Tibial artery (tissue), 4 donors: Measurements from ENCODE around the gene ANKRD22.

ENCODE experiments used
- DNase-seq, 2 donors: peaks; one replicate each; pipeline ENCODE4 v3.0.0-alpha.2; 2019
- H3K27ac ChIP-seq, 2 donors: fragments of 200-600 bp; sonication (generic) in 1 of 2; 1 replicate in 1 of 2; 2 replicates in 1 of 2; pipeline ENCODE4 v1.5.1; 2018 to 2019; ENCODE audit warnings: mild to moderate bottlenecking in 1 of 2
- H3K27me3 ChIP-seq, 2 donors: fragments of 200-600 bp; sonication (generic) in 1 of 2; one replicate each; pipeline versions ENCODE4 v1.5.1 to v1.6.0; 2016 to 2019
- H3K36me3 ChIP-seq, 3 donors: fragments of 200-600 bp; sonication (generic) in 2 of 3; one replicate each; pipeline ENCODE4 v1.5.1; 2016 to 2019; ENCODE audit warnings: mild to moderate bottlenecking in 2 of 3
- H3K4me1 ChIP-seq, 4 donors: fragments of 200-600 bp; sonication (generic) in 2 of 4; 1 replicate in 3 of 4; 2 replicates in 1 of 4; pipeline ENCODE4 v1.5.1; 2016 to 2019
- H3K4me3 ChIP-seq, 2 donors: fragments of 200-600 bp; sonication (generic) in 1 of 2; 1 replicate in 1 of 2; 2 replicates in 1 of 2; pipeline ENCODE4 v1.5.1; 2018 to 2019; ENCODE audit warnings: mild to moderate bottlenecking in 2 of 2
- H3K9me3 ChIP-seq, 3 donors: fragments of 200-600 bp; sonication (generic) in 1 of 3; one replicate each; pipeline ENCODE4 v1.5.1; 2016 to 2019
- CTCF ChIP-seq, 2 experiments: fragments of 200-600 bp in 1 of 2; fragments of 450-650 bp in 1 of 2; IDR thresholded peaks; one replicate each; pipeline ENCODE4 v1.5.1; 2017 to 2019; ENCODE audit warnings: antibody characterized with exemption in 2 of 2, mild to moderate bottlenecking in 1 of 2, moderate library complexity in 1 of 2
- intact Hi-C: fragments of 100-400 bp; cut with DNase I; formaldehyde crosslinking; loops from one replicate; pipeline ENCODE4 v1.15.0; 2023; ENCODE audit warnings: low total_unique reads

ANKRD22 gene

GRCh38 chr10:88827671-88828070 lies 24.0 kb downstream of the ANKRD22 start:
- intact Hi-C loops: no loop called here
- no peaks in the 10 kb centered on the region for H3K4me1 ChIP-seq
- no peaks in the 10 kb centered on the region for H3K27me3 ChIP-seq
- H3K36me3 ChIP-seq: no peaks in the 10 kb centered on the region
- DNase-seq: no peak
- H3K9me3 ChIP-seq: no peaks in the 10 kb centered on the region
- H3K4me3 ChIP-seq: no peak overlapping the region
- TF ChIP-seq CTCF (IDR thresholded peaks at IDR 0.05): no peak
- no peak overlapping the region for H3K27ac ChIP-seq

- Histone ChIP-seq H3K27ac (no peak overlapping the region), H3K4me1 (no peaks in the 10 kb centered on the region), H3K36me3 (no peaks in the 10 kb centered on the region), H3K9me3 (no peaks in the 10 kb centered on the region), H3K4me3 (no peak overlapping the region), H3K27me3 (no peaks in the 10 kb centered on the region)
- TF ChIP-seq CTCF (IDR thresholded peaks at IDR 0.05): no peak
- DNase-seq: no peak
- intact Hi-C loops: no loop called here
Observed at GRCh38 chr10:88826388-88826787, 25.3 kb downstream of the ANKRD22 start.

- DNase-seq: no peak
- no peaks in the 10 kb centered on the region for H3K27me3 ChIP-seq
Observed at GRCh38 chr10:88820748-88821401, 30.8 kb downstream of the ANKRD22 start.

GRCh38 chr10:88819290-88819689 lies 32.4 kb downstream of the ANKRD22 start:
- no peaks in the 10 kb centered on the region for H3K4me1 ChIP-seq
- H3K9me3 ChIP-seq: no peaks in the 10 kb centered on the region
- TF ChIP-seq CTCF (IDR thresholded peaks at IDR 0.05): no peak
- H3K36me3 ChIP-seq: no peaks in the 10 kb centered on the region
- H3K27ac ChIP-seq: no peak overlapping the region
- H3K27me3 ChIP-seq: peaks cover 0 to 2% of the 10 kb centered on the region in 2 donors
- intact Hi-C loops: no loop called here
- no peak overlapping the region for H3K4me3 ChIP-seq
- no peak for DNase-seq

More at GRCh38 chr10:88820748-88821401, 30.8 kb downstream of the ANKRD22 start:
- Histone ChIP-seq H3K9me3 (no peaks in the 10 kb centered on the region), H3K4me3 (no peak overlapping the region), H3K4me1 (no peaks in the 10 kb centered on the region), H3K36me3 (no peaks in the 10 kb centered on the region), H3K27ac (no peak overlapping the region)
- intact Hi-C loops: no loop called here
- TF ChIP-seq CTCF (IDR thresholded peaks at IDR 0.05): no peak

- no peaks in the 10 kb centered on the region for H3K9me3 ChIP-seq
- H3K36me3 ChIP-seq: no peaks in the 10 kb centered on the region
- no peak for DNase-seq
- TF ChIP-seq CTCF (IDR thresholded peaks at IDR 0.05): no peak
- peaks cover 0 to 8% of the 10 kb centered on the region in 2 donors for H3K27me3 ChIP-seq
- intact Hi-C loops: no loop called here
- no peak overlapping the region for H3K27ac ChIP-seq
- no peak overlapping the region for H3K4me3 ChIP-seq
- H3K4me1 ChIP-seq: no peaks in the 10 kb centered on the region
Observed at GRCh38 chr10:88813200-88813599, 38.4 kb downstream of the ANKRD22 start.
